HG03135 (cell line): ENCODE results near the gene STPG3.

Source experiments
- ATAC-seq: cut with Tn5 transposase; IDR thresholded peaks from one replicate; pipeline ENCODE4 v1.9.1; 2021; ENCODE audit warnings: mild to moderate bottlenecking, moderate library complexity; ENCODE audit not compliant: unreplicated experiment

The STPG3 gene

GRCh38 chr9:137299203-137299565, 48.1 kb downstream of the STPG3 start:
- ATAC-seq, result no peak

GRCh38 chr9:137299938-137300337, 48.9 kb downstream of the STPG3 start:
- no peak for ATAC-seq

GRCh38 chr9:137300567-137301080, 49.5 kb downstream of the STPG3 start:
- no peak for ATAC-seq

GRCh38 chr9:137301081-137301947, 50.2 kb downstream of the STPG3 start:
- ATAC-seq, result peak; percentile 14

- peak; percentile 72 for ATAC-seq
These were observed 51.0 kb downstream of the STPG3 start, which contains the start of gene NRARP for GRCh38 chr9:137302118-137302448. NRARP (minus strand) TSS chr9:137302271; CDS start chr9:137301928, 343 bp downstream.

- peak; percentile 42 for ATAC-seq
These were observed 51.5 kb downstream of the STPG3 start for GRCh38 chr9:137302449-137303150.
